Naive thymus-derived CD4-positive, alpha-beta T cell (primary cell): ENCODE results near the gene HYI. TPM values are rescaled to one million over a fixed set of nuclear protein-coding genes. Genes with fewer than 3 reads are reported as not detected.

Experiments used
- ATAC-seq: fragments of 150-1000 bp; cut with Tn5 transposase; 2 replicates; pipeline ENCODE4 v1.10.0; 2021; ENCODE audit warnings: mild to moderate bottlenecking, moderate library complexity
- CTCF ChIA-PET: fragments of 350-600 bp; sonication (Branson Sonifier 250); formaldehyde crosslinking; loops from one replicate; lab custom pipeline; 2021; ENCODE audit warnings: antibody characterized with exemption; lab: Charles Lee
- POLR2A ChIA-PET: fragments of 350-600 bp; sonication (Branson Sonifier 250); formaldehyde crosslinking; loops from one replicate; lab custom pipeline; 2021; ENCODE audit warnings: antibody characterized with exemption, inconsistent platforms; lab: Charles Lee
- DNase-seq, 9 donors: peaks; one replicate each; pipeline versions ENCODE4 v3.0.0 to v3.0.0-alpha.2; 2020 to 2022; ENCODE audit warnings: mixed read lengths in 1 of 9
- H3K27ac ChIP-seq: one replicate; pipeline ENCODE4 v1.7.0; 2013; ENCODE audit warnings: mild to moderate bottlenecking, low read depth, low read length, moderate library complexity
- H3K27me3 ChIP-seq, 2 donors: one replicate each; pipeline ENCODE4 v1.7.0; 2013; ENCODE audit warnings: low read length in 2 of 2, mild to moderate bottlenecking in 2 of 2, moderate library complexity in 2 of 2; ENCODE audit not compliant: control insufficient read depth in 2 of 2, insufficient read depth in 2 of 2
- H3K36me3 ChIP-seq, 3 experiments: 1 replicate in 2 of 3; 2 replicates in 1 of 3; pipeline ENCODE4 v1.7.0; 2013; ENCODE audit warnings: low read length in 3 of 3, mild to moderate bottlenecking in 3 of 3, moderate library complexity in 1 of 3; ENCODE audit not compliant: insufficient read depth in 3 of 3, control insufficient read depth in 2 of 3
- H3K4me1 ChIP-seq, 2 donors: one replicate each; pipeline ENCODE4 v1.7.0; 2013; ENCODE audit warnings: low read length in 2 of 2, mild to moderate bottlenecking in 2 of 2, moderate library complexity in 1 of 2; ENCODE audit not compliant: control insufficient read depth in 2 of 2, insufficient read depth in 2 of 2
- H3K4me3 ChIP-seq: 2 replicates; pipeline ENCODE4 v1.7.0; 2013; ENCODE audit warnings: mild to moderate bottlenecking, low read length
- H3K9me3 ChIP-seq, 3 experiments: 1 replicate in 2 of 3; 2 replicates in 1 of 3; pipeline ENCODE4 v1.7.0; 2013; ENCODE audit warnings: low read length in 3 of 3; ENCODE audit not compliant: control insufficient read depth in 2 of 3
- H3K27ac Mint-ChIP-seq, 9 donors: one replicate each; pipeline ENCODE4 v1.8.0; 2020 to 2022; ENCODE audit warnings: mixed read lengths in 9 of 9, mild to moderate bottlenecking in 8 of 9, moderate library complexity in 5 of 9, inconsistent platforms in 2 of 9
- H3K27me3 Mint-ChIP-seq, 5 donors: one replicate each; pipeline ENCODE4 v1.8.0; 2021 to 2022; ENCODE audit warnings: mixed read lengths in 5 of 5, mild to moderate bottlenecking in 1 of 5
- H3K36me3 Mint-ChIP-seq, 5 donors: one replicate each; pipeline ENCODE4 v1.8.0; 2020 to 2022; ENCODE audit warnings: mixed read lengths in 5 of 5, mild to moderate bottlenecking in 3 of 5, inconsistent platforms in 1 of 5
- H3K4me1 Mint-ChIP-seq, 7 donors: one replicate each; pipeline ENCODE4 v1.8.0; 2020 to 2022; ENCODE audit warnings: mixed read lengths in 7 of 7, mild to moderate bottlenecking in 3 of 7, inconsistent platforms in 1 of 7
- H3K4me3 Mint-ChIP-seq, 10 donors: one replicate each; pipeline ENCODE4 v1.8.0; 2020 to 2022; ENCODE audit warnings: mild to moderate bottlenecking in 10 of 10, mixed read lengths in 10 of 10, moderate library complexity in 6 of 10, inconsistent platforms in 2 of 10
- H3K9me3 Mint-ChIP-seq, 11 donors: one replicate each; pipeline ENCODE4 v1.8.0; 2020 to 2022; ENCODE audit warnings: mixed read lengths in 11 of 11, mild to moderate bottlenecking in 4 of 11, inconsistent platforms in 1 of 11, moderate library complexity in 1 of 11
- intact Hi-C, 2 donors: fragments of 100-400 bp; cut with micrococcal nuclease; formaldehyde crosslinking; loops; one replicate each; pipeline ENCODE4 v1.15.1; 2023
- polyA plus RNA-seq, 2 donors: library from polyadenylated mRNA; unstranded; fragments of 300-500 nt; fragmentation: Illumina TruSeq; gene quantifications; one replicate each; pipeline ENCODE4 v1.2.3, GENCODE V29; 2021
- total RNA-seq, 6 experiments: library from RNA in 5 of 6; stranded (reverse) in 5 of 6; gene quantifications; 1 replicate in 5 of 6; 2 replicates in 1 of 6; pipeline ENCODE4 v1.2.3 and lab custom pipeline; 2021 to 2026

HYI gene
- total and polyA plus RNA-seq, 7 experiments from 2014 or later = 4.4 to 29.3 (median 22.3) TPM

DNA sequence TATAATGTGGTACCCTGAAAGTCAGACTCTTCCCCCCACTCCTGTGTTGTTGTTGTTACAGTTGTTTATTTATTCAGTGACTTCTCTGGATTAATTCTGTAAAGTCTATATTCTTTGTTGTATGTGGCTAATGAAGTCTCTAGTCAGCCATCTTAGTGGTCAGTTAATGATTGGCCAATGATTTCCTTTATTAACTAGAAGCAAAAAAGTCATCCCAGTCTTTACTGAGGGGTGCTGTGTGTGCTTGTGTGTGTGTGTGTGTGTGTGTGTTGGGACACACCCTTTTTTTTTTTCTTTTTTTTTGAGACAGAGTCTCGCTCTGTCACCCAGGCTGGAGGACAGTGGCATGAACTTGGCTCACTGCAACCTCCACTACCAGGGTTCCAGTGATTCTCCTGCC lies 37.3 kb upstream of the HYI start:
- Histone ChIP-seq H3K27ac (no peak overlapping the region), H3K36me3 (no peaks in the 10 kb centered on the region), H3K27me3 (no peaks in the 10 kb centered on the region), H3K4me1 (no peaks in the 10 kb centered on the region), H3K4me3 (no peak overlapping the region), H3K9me3 (peaks cover 0 to 24% (median 7%) of the 10 kb centered on the region in 3 experiments)
- ChIA-PET POLR2A (no interaction called here), CTCF (no interaction called here)
- no peak for DNase-seq
- peak overlapping the region in 1 of 10 donors; percentile 47 for H3K4me3 Mint-ChIP-seq
- no peak for ATAC-seq
- H3K4me1 Mint-ChIP-seq = no peaks in the 10 kb centered on the region
- H3K27ac Mint-ChIP-seq = no peak overlapping the region
- intact Hi-C loops = no loop called here
- H3K36me3 Mint-ChIP-seq = peaks cover 4 to 23% (median 8%) of the 10 kb centered on the region in 5 donors
- peaks cover 9 to 62% (median 33%) of the 10 kb centered on the region in 11 donors for H3K9me3 Mint-ChIP-seq
- peaks cover 0 to 21% (median 4%) of the 10 kb centered on the region in 5 donors for H3K27me3 Mint-ChIP-seq

DNA sequence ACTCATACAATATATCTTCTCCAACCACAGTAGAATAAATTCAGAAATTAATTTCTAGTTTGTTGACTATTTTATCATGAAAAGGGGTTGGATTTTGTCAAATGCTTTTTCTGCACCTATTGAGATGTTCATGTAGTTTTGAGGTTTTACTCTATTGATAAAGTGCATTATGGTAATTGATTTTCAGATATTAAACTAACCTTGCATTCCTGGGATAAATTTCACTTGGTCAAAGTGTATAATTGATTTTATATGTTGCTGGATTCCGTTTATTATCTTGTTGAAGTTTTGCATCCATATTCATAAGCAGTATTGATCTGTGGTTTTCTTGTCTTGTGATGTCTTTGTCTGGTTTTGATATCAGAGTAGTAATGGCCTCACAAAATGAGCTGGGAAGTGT lies 34.4 kb upstream of the HYI start:
- Histone ChIP-seq H3K36me3 (no peaks in the 10 kb centered on the region), H3K4me3 (no peak overlapping the region), H3K9me3 (peaks cover 0 to 24% (median 7%) of the 10 kb centered on the region in 3 experiments), H3K27ac (no peak overlapping the region), H3K4me1 (no peaks in the 10 kb centered on the region), H3K27me3 (no peaks in the 10 kb centered on the region)
- H3K36me3 Mint-ChIP-seq = peaks cover 4 to 23% (median 8%) of the 10 kb centered on the region in 5 donors
- no peak for ATAC-seq
- CTCF ChIA-PET = no interaction called here
- H3K4me3 Mint-ChIP-seq = no peak overlapping the region
- POLR2A ChIA-PET = no interaction called here
- no peak for DNase-seq
- H3K9me3 Mint-ChIP-seq = peaks cover 9 to 62% (median 33%) of the 10 kb centered on the region in 11 donors
- H3K27me3 Mint-ChIP-seq = peaks cover 0 to 8% (median 4%) of the 10 kb centered on the region in 5 donors
- intact Hi-C loops = no loop called here
- no peak overlapping the region for H3K27ac Mint-ChIP-seq
- no peaks in the 10 kb centered on the region for H3K4me1 Mint-ChIP-seq

DNA sequence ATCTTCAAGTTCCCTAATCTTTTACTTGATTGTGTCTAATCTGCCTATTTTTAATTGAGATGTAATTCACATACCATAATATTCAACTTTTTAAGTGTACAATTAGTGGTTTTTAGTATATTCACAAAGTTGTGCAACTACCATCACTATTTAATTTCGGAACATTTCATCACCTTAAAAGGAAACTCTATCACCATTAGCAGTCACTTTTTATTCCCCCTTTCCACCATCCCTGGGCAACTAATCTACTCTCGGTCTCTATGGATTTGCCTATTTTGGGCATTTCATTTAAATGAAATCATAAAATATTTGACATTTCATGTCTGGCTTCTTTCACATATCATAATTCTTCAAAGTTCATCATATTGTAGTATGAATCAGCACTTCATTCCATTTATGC lies 30.6 kb upstream of the HYI start:
- DNase-seq = no peak
- ChIA-PET CTCF (no interaction called here), POLR2A (no interaction called here)
- no peak overlapping the region for H3K27ac Mint-ChIP-seq
- peaks cover 3 to 27% (median 20%) of the 10 kb centered on the region in 11 donors for H3K9me3 Mint-ChIP-seq
- Histone ChIP-seq H3K9me3 (peaks cover 0 to 12% (median 7%) of the 10 kb centered on the region in 3 experiments), H3K27me3 (no peaks in the 10 kb centered on the region), H3K27ac (no peak overlapping the region), H3K36me3 (no peaks in the 10 kb centered on the region), H3K4me3 (no peak overlapping the region), H3K4me1 (no peaks in the 10 kb centered on the region)
- no peak overlapping the region for H3K4me3 Mint-ChIP-seq
- H3K4me1 Mint-ChIP-seq = peaks cover 0 to 7% (median 2%) of the 10 kb centered on the region in 7 donors
- H3K36me3 Mint-ChIP-seq = peaks cover 4 to 18% (median 8%) of the 10 kb centered on the region in 5 donors
- intact Hi-C loops = no loop called here
- H3K27me3 Mint-ChIP-seq = peaks cover 0 to 12% (median 3%) of the 10 kb centered on the region in 5 donors
- no peak for ATAC-seq

DNA sequence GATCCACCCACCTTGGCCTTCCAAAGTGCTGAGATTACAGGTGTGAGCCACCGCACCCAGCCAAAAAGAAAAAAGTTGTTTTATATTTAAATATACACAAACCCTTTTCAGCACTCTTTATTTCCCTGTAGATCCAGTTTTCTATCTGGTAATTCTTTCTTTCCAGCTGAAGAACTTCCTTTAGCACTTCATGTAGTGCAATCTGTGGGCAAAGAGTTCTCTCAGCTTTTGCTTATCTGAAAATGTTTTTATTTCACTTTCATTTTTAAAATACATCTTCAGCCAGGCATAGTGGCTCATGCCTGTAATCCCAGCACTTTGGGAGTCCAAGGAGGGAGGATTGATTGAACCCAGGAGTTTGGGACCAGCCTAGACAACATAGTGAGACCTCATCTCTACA lies 28.5 kb upstream of the HYI start:
- H3K4me3 Mint-ChIP-seq = peak overlapping the region in 2 of 10 donors; percentile 4 to 30

DNA sequence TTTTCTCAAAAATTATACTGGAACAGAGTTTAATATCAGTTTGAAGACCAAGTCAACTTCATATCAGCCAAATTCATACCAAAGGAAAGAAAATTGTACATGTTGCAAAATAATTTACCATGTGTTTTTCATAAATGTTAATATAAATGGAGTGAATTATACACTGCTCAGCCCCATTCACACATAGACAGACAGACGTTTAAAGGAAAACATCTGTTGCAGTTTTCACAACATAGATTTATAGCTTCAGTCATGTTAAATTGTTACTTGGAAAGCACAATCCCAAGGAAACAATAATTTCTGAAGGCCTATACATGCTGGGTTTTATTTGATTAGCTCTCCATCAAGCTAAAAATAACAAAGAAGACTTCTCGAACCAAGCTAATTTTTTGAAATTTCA lies 27.8 kb upstream of the HYI start:
- Mint-ChIP-seq H3K36me3 (peaks cover 0 to 12% (median 0%) of the 10 kb centered on the region in 5 donors), H3K27me3 (peaks cover 0 to 29% (median 6%) of the 10 kb centered on the region in 5 donors), H3K27ac (no peak overlapping the region), H3K9me3 (peaks cover 0 to 5% (median 0%) of the 10 kb centered on the region in 11 donors), H3K4me1 (peaks cover 0 to 7% (median 2%) of the 10 kb centered on the region in 7 donors), H3K4me3 (no peak overlapping the region)
- ChIA-PET CTCF (no interaction called here), POLR2A (no interaction called here)
- Histone ChIP-seq H3K36me3 (no peaks in the 10 kb centered on the region), H3K4me3 (no peak overlapping the region), H3K9me3 (no peaks in the 10 kb centered on the region), H3K27ac (no peak overlapping the region), H3K4me1 (no peaks in the 10 kb centered on the region), H3K27me3 (no peaks in the 10 kb centered on the region)
- DNase-seq (no peak), ATAC-seq (no peak)
- intact Hi-C loops = no loop called here

More for the DNA sequence above, 28.5 kb upstream of the HYI start:
- CTCF ChIA-PET = no interaction called here
- H3K27ac ChIP-seq = no peak overlapping the region
- Mint-ChIP-seq H3K27me3 (peaks cover 0 to 22% (median 5%) of the 10 kb centered on the region in 5 donors), H3K27ac (peak overlapping the region in 1 of 9 donors; percentile 49), H3K4me1 (peaks cover 0 to 7% (median 2%) of the 10 kb centered on the region in 7 donors), H3K36me3 (peaks cover 0 to 12% (median 2%) of the 10 kb centered on the region in 5 donors), H3K9me3 (peaks cover 0 to 10% (median 3%) of the 10 kb centered on the region in 11 donors)
- no peak overlapping the region for H3K4me3 ChIP-seq
- POLR2A ChIA-PET = no interaction called here
- H3K4me1 ChIP-seq = no peaks in the 10 kb centered on the region
- no peaks in the 10 kb centered on the region for H3K9me3 ChIP-seq
- no peak for DNase-seq
- ATAC-seq = no peak
- no peaks in the 10 kb centered on the region for H3K36me3 ChIP-seq
- no peaks in the 10 kb centered on the region for H3K27me3 ChIP-seq
- intact Hi-C loops = no loop called here

DNA sequence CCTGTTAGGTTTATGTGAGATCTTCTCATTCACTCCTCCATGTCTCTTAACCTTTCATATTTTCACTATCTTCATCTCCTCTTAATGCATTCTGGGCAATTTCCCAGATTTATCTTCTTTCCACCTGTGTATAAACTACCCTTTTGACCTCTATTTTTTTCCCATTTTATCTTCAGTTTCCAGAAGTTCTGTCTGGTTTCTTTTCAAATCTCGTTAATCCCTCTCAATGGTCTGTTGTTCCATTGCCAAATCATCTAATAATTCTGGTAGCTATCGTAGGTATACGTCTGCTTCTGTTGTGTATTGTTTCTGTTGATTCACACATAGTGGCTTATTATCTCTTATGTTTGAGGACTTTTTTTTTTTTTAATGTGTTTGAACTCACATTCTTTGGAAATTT lies 25.7 kb upstream of the HYI start:
- H3K4me3 ChIP-seq = no peak overlapping the region
- H3K9me3 Mint-ChIP-seq = no peaks in the 10 kb centered on the region
- peaks cover 0 to 39% (median 10%) of the 10 kb centered on the region in 5 donors for H3K27me3 Mint-ChIP-seq
- peaks cover 0 to 7% (median 2%) of the 10 kb centered on the region in 7 donors for H3K4me1 Mint-ChIP-seq
- no peak overlapping the region for H3K27ac Mint-ChIP-seq
- intact Hi-C loops = no loop called here
- H3K36me3 ChIP-seq = no peaks in the 10 kb centered on the region
- no peak for DNase-seq
- no peaks in the 10 kb centered on the region for H3K9me3 ChIP-seq
- H3K27me3 ChIP-seq = no peaks in the 10 kb centered on the region
- no peak overlapping the region for H3K27ac ChIP-seq
- peaks cover 0 to 12% (median 0%) of the 10 kb centered on the region in 5 donors for H3K36me3 Mint-ChIP-seq
- no peak overlapping the region for H3K4me3 Mint-ChIP-seq
- no peak for ATAC-seq
- CTCF ChIA-PET = interaction anchor here (0.5 kb wide), 1 partner anchor 613 kb away, joined by 3 read pairs; no protein-coding TSS in a partner anchor
- POLR2A ChIA-PET = no interaction called here
- H3K4me1 ChIP-seq = no peaks in the 10 kb centered on the region

DNA sequence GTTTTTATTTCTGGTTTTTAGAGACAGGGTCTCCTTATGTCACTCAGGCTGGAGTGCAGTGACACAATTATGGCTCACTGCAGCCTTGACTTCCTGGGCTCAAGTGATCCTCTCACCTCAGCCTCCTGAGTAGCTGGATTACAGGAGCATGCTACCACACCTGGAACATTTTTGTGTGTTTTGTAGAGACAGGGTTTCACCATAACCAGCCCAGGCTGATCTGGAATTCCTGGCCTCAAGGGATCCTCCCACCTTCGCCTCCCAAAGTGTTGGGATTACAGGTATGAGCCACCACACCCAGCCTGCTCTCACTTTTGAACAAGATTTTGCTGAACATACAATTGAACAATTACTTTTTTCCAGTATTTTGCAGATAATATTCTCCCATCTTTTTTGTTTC lies 24.0 kb upstream of the HYI start:
- H3K27ac ChIP-seq = no peak overlapping the region
- H3K4me1 Mint-ChIP-seq = peaks cover 0 to 7% (median 2%) of the 10 kb centered on the region in 7 donors
- H3K36me3 Mint-ChIP-seq = peaks cover 0 to 7% (median 0%) of the 10 kb centered on the region in 5 donors
- ChIA-PET POLR2A (no interaction called here), CTCF (no interaction called here)
- no peaks in the 10 kb centered on the region for H3K9me3 Mint-ChIP-seq
- intact Hi-C loops = no loop called here
- H3K27me3 Mint-ChIP-seq = peaks cover 0 to 39% (median 11%) of the 10 kb centered on the region in 5 donors
- DNase-seq = no peak
- H3K27me3 ChIP-seq = no peaks in the 10 kb centered on the region
- H3K27ac Mint-ChIP-seq = no peak overlapping the region
- H3K4me3 Mint-ChIP-seq = no peak overlapping the region
- no peaks in the 10 kb centered on the region for H3K36me3 ChIP-seq
- H3K4me3 ChIP-seq = no peak overlapping the region
- H3K9me3 ChIP-seq = no peaks in the 10 kb centered on the region
- ATAC-seq = no peak
- H3K4me1 ChIP-seq = no peaks in the 10 kb centered on the region
